SH-SY5Y (cell line): ENCODE measurements around the gene NMRK1.

ENCODE experiments used
- GATA2 ChIP-seq: IDR thresholded peaks from 2 replicates; pipeline ENCODE4 v1.6.1; 2011; ENCODE audit warnings: mild to moderate bottlenecking, low read depth, low read length
- GATA3 ChIP-seq: IDR thresholded peaks from 2 replicates; pipeline ENCODE4 v1.6.1; 2011; ENCODE audit warnings: low read depth, mild to moderate bottlenecking, low read length, moderate library complexity

- no peak for TF ChIP-seq GATA2
- no peak for TF ChIP-seq GATA3
These were observed 23.5 kb downstream of the NMRK1 start for GRCh38 chr9:75064307-75065025.
